Hepatocyte (in vitro differentiated cells): Measurements from ENCODE around the gene RGR.

Experiments
- EZH2 ChIP-seq: fragments of 200-600 bp; sonication (generic); IDR thresholded peaks from 2 replicates; pipeline ENCODE4 v1.6.1; 2016; ENCODE audit warnings: antibody characterized with exemption, mild to moderate bottlenecking, borderline replicate concordance
- EZH2phosphoT487 ChIP-seq: fragments of 200-600 bp; sonication (generic); IDR thresholded peaks from one replicate; pipeline ENCODE4 v1.6.1; 2018; ENCODE audit warnings: antibody characterized with exemption, mild to moderate bottlenecking, low read depth, moderate library complexity; ENCODE audit not compliant: unreplicated experiment, severe bottlenecking
- TF ChIP-seq, protein P1 (sequence below): fragments of 200-600 bp; sonication (generic); IDR thresholded peaks from 2 replicates; pipeline ENCODE4 v1.5.1; 2016; ENCODE audit warnings: antibody characterized with exemption, mild to moderate bottlenecking; ENCODE audit not compliant: poor library complexity

DNA sequence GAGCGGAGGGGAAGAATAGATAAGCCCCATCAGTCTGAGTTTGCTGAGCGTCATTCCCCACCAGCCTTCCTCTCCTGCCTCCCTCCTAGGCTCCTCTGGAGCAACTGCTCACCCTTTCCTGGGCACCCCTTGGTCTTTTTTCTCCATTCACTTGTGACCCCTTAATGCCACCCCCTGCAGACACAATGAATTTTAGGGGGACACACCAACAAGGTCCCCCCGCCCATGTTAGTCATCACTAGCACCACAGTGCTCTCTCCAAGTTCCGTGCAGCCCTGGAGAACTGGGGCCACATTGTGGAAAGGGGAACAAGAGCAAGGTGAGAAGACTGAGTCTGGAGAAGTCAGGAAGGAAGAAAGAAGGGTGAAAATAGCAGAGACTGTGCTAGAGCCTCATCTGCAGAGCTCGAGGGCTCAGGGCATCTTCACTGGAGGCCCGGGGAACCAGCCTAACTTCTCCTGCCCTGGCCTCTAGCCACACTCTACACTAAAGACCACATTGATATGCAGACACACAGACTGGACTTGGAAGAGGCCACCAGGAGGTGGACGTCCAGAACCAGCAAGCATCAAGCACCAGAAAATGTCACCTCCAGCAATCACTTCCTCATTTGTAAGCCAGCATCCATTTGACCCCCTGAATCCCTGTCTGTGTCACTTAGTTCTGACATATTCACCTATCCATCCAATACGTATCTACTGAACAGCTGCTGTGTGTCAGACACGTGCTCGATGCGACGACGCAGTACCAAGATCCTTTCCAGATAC, 17.5 kb downstream of the RGR start:
- TF ChIP-seq, protein P1, sequence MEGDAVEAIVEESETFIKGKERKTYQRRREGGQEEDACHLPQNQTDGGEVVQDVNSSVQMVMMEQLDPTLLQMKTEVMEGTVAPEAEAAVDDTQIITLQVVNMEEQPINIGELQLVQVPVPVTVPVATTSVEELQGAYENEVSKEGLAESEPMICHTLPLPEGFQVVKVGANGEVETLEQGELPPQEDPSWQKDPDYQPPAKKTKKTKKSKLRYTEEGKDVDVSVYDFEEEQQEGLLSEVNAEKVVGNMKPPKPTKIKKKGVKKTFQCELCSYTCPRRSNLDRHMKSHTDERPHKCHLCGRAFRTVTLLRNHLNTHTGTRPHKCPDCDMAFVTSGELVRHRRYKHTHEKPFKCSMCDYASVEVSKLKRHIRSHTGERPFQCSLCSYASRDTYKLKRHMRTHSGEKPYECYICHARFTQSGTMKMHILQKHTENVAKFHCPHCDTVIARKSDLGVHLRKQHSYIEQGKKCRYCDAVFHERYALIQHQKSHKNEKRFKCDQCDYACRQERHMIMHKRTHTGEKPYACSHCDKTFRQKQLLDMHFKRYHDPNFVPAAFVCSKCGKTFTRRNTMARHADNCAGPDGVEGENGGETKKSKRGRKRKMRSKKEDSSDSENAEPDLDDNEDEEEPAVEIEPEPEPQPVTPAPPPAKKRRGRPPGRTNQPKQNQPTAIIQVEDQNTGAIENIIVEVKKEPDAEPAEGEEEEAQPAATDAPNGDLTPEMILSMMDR, result no peak
- TF ChIP-seq EZH2phosphoT487 (no peak), EZH2 (no peak)
